GM12878 (cell line): Measurements from ENCODE around the gene VGLL3. TPM values are rescaled to one million over a fixed set of nuclear protein-coding genes. Genes with fewer than 3 reads are reported as not detected.

Experiments used
- ATAC-seq: fragments of 200-7000 bp; cut with Tn5 transposase; 3 replicates; pipeline ENCODE4 v1.9.1; 2020; ENCODE audit warnings: mild to moderate bottlenecking, moderate library complexity
- BruUV-seq: library from RNA; stranded (reverse); fragments of 400-500 nt; replicated peaks from 2 replicates; lab custom pipeline; 2021; lab: Mats Ljungman, UMichigan
- CTCF ChIA-PET: fragments of 300-600 bp; sonication (Branson Sonifier 250); formaldehyde crosslinking; extraction: SDS; loops from one replicate; lab custom pipeline; 2021; ENCODE audit warnings: inconsistent platforms; lab: Yijun Ruan, JAX
- POLR2A ChIA-PET: fragments of 350-600 bp; formaldehyde crosslinking; extraction: SDS; loops from one replicate; lab custom pipeline; 2021; ENCODE audit warnings: inconsistent platforms; lab: Charles Lee
- RAD21 ChIA-PET: fragments of 300-600 bp; sonication (Branson Sonifier 250); formaldehyde crosslinking; loops from one replicate; lab custom pipeline; 2023; ENCODE audit warnings: antibody characterized with exemption; ENCODE audit not compliant: unreplicated experiment; lab: Charles Lee
- SMC1A ChIA-PET: fragments of 300-600 bp; sonication (Branson Sonifier 250); formaldehyde crosslinking; loops from one replicate; lab custom pipeline; 2023; ENCODE audit not compliant: unreplicated experiment, uncharacterized antibody; lab: Charles Lee
- DNase-seq: peaks from one replicate; pipeline ENCODE4 v3.0.0-alpha.2; 2011; ENCODE audit warnings: low read depth, low spot score
- FAIRE-seq: peaks from 3 replicates; lab custom pipeline; 2011; peaks lifted over from hg19 to GRCh38; lab: Jason Lieb, UNC
- H2AFZ ChIP-seq: 2 replicates; pipeline ENCODE4 v1.6.0; 2011; ENCODE audit warnings: low read depth, low read length, control low read depth; ENCODE audit not compliant: control insufficient read depth
- H3K27ac ChIP-seq: 2 replicates; pipeline ENCODE4 v1.5.1; 2011; ENCODE audit warnings: control low read depth; ENCODE audit not compliant: control insufficient read depth, insufficient read depth
- H3K27me3 ChIP-seq, 2 experiments: replicated peaks in 1 of 2; 2 replicates each; pipeline versions ENCODE4 v1.6.0 to v1.6.1; 2011; ENCODE audit warnings: low read length in 1 of 2; ENCODE audit not compliant: control insufficient read depth in 2 of 2, insufficient read depth in 2 of 2
- H3K36me3 ChIP-seq, 2 experiments: 2 replicates each; pipeline ENCODE4 v1.5.1; 2011; ENCODE audit warnings: low read length in 1 of 2; ENCODE audit not compliant: control insufficient read depth in 2 of 2, insufficient read depth in 2 of 2
- H3K4me1 ChIP-seq: 2 replicates; pipeline ENCODE4 v1.6.1; 2011; ENCODE audit warnings: mild to moderate bottlenecking, low read length, moderate library complexity, mixed read lengths; ENCODE audit not compliant: control insufficient read depth, insufficient read depth
- H3K4me2 ChIP-seq: 2 replicates; pipeline ENCODE4 v1.6.0; 2011; ENCODE audit warnings: control low read depth; ENCODE audit not compliant: control insufficient read depth, insufficient read depth
- H3K4me3 ChIP-seq: fragments of 200-600 bp; sonication (generic); 2 replicates; pipeline ENCODE4 v1.5.1; 2016
- H3K79me2 ChIP-seq: 2 replicates; pipeline ENCODE4 v1.6.0; 2011; ENCODE audit warnings: low read length; ENCODE audit not compliant: control insufficient read depth, insufficient read depth
- H3K9ac ChIP-seq: 2 replicates; pipeline ENCODE4 v1.8.0; 2011; ENCODE audit warnings: low read length, control low read depth, mixed read lengths; ENCODE audit not compliant: control insufficient read depth, insufficient read depth
- H3K9me3 ChIP-seq: replicated peaks from 3 replicates; pipeline ENCODE4 v1.5.1; 2011; ENCODE audit warnings: mild to moderate bottlenecking, low read length; ENCODE audit not compliant: control insufficient read depth, insufficient read depth
- H4K20me1 ChIP-seq: 2 replicates; pipeline ENCODE4 v1.6.0; 2011; ENCODE audit not compliant: control insufficient read depth, insufficient read depth
- CHD2 ChIP-seq: IDR thresholded peaks from 2 replicates; pipeline ENCODE4 v1.6.1; 2011; ENCODE audit warnings: low read depth, low read length, improper control_type of control experiment, borderline replicate concordance
- MXI1 ChIP-seq: fragments of 150-350 bp; IDR thresholded peaks from 2 replicates; pipeline ENCODE4 v1.6.1; 2011; ENCODE audit warnings: low read depth, mild to moderate bottlenecking, inconsistent platforms, low read length, improper control_type of control experiment
- SREBF2 ChIP-seq: IDR thresholded peaks from 2 replicates; pipeline ENCODE4 v1.6.1; 2012; ENCODE audit warnings: mild to moderate bottlenecking, low read length
- TAF1 ChIP-seq: IDR thresholded peaks from 2 replicates; pipeline ENCODE4 v1.6.1; 2011; ENCODE audit warnings: mild to moderate bottlenecking, low read depth, low read length, borderline replicate concordance
- TARDBP ChIP-seq: IDR thresholded peaks from 2 replicates; pipeline ENCODE4 v1.6.1; 2016; ENCODE audit warnings: borderline replicate concordance
- WRNIP1 ChIP-seq: IDR thresholded peaks from 2 replicates; pipeline ENCODE4 v1.6.1; 2011; ENCODE audit warnings: low read depth, low read length, improper control_type of control experiment, borderline replicate concordance
- WGBS: methylation state at CpG from one replicate; pipeline ENCODE4 v1.1.6; 2016; ENCODE audit warnings: low lambda C conversion rate; ENCODE audit not compliant: insufficient replicate concordance, insufficient coverage; ENCODE audit errors: missing lambda C conversion rate; 5-methylcytosine and 5-hydroxymethylcytosine counted together
- in situ Hi-C: fragments of 300-500 bp; cut with MboI; formaldehyde crosslinking; loops from 9 replicates; pipeline ENCODE4 v1.14.3; 2018; ENCODE audit warnings: mixed read lengths
- intact Hi-C: fragments of 100-400 bp; cut with micrococcal nuclease; formaldehyde crosslinking; loops from one replicate; pipeline ENCODE4 v1.14.2; 2022; ENCODE audit not compliant: unreplicated experiment
- polyA plus RNA-seq, 11 experiments: library from polyadenylated mRNA; depleted of rRNA in 4 of 11; unstranded in 6 of 11; stranded (reverse) in 5 of 11; fragments of >200 nt; fragmentation: Nextera tagmentation in 4 of 11; fragmentation: Illumina TruSeq in 1 of 11; extraction: Ambion mirVana in 4 of 11; extraction: Trizol in 1 of 11; gene quantifications; 1 replicate in 1 of 11; 2 replicates in 10 of 11; pipeline versions ENCODE4 v1.2.1 to v1.2.3, GENCODE V29; 2011 to 2016; ENCODE audit warnings: inconsistent platforms in 2 of 11, missing spikeins in 2 of 11, low read depth in 1 of 11
- total RNA-seq, 4 experiments: library from RNA; depleted of rRNA in 3 of 4; stranded (reverse); fragments of >200 nt in 3 of 4; fragmentation: Illumina TruSeq in 1 of 4; extraction: Trizol in 1 of 4; gene quantifications; 2 replicates each; pipeline versions ENCODE4 v1.2.1 to v1.2.3, GENCODE V29; 2013 to 2021
- TF ChIP-seq, protein P1 (sequence below): fragments of 450-650 bp; IDR thresholded peaks from 2 replicates; pipeline ENCODE4 v1.6.1; 2018; ENCODE audit warnings: mild to moderate bottlenecking, low read depth, moderate library complexity; ENCODE audit not compliant: partially characterized antibody
- TF ChIP-seq, protein P2 (sequence below): IDR thresholded peaks from 2 replicates; pipeline ENCODE4 v1.6.1; 2011; ENCODE audit warnings: low read depth, mild to moderate bottlenecking, low read length, moderate library complexity, borderline replicate concordance; ENCODE audit errors: extremely low read depth

The VGLL3 gene
- total and polyA plus RNA-seq, 10 of the 15 experiments (the other 5 are each of a cell fraction or from before 2014, with no cell fraction given), result 0.05 TPM; not detected in 9

DNA sequence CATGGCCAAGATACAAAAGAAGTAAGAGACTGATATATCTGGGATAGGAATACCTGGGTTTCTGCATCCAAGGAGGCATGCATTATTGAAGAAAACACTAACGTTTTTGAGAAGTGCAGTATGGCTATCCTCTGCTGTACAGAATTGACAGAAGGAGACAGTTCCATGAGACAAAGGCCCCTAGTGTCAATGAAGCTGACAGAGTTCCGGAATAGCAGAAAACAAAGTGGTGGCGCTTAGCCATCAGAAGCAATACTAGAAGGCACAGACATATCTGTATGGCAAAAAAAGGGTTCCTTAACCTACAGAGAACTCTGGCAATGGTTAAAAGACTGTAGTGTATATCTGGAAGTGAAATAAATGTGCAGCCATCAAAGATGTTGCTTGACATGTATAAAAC lies 77.8 kb downstream of the VGLL3 start:
- H3K4me2 ChIP-seq, result no peak overlapping the region
- H3K4me1 ChIP-seq, result no peaks in the 10 kb centered on the region
- 61% methylated on average over 3 of the region's 3 CpGs for WGBS
- no peaks in the 10 kb centered on the region for H3K79me2 ChIP-seq
- no peaks in the 10 kb centered on the region for H3K27me3 ChIP-seq
- no TSS peak for BruUV-seq
- H3K9me3 ChIP-seq, result no peaks in the 10 kb centered on the region
- FAIRE-seq (no peak), ATAC-seq (no peak), DNase-seq (no peak)
- CTCF ChIA-PET, result interaction anchor here (0.7 kb wide), 1 partner anchor 266 kb away, joined by 3 read pairs; no protein-coding TSS in a partner anchor
- intact Hi-C loops (no loop called here), in situ Hi-C loops (no loop called here)
- H2AFZ ChIP-seq, result no peak overlapping the region
- no peak overlapping the region for H3K27ac ChIP-seq
- H4K20me1 ChIP-seq, result no peaks in the 10 kb centered on the region
- H3K9ac ChIP-seq, result no peak overlapping the region
- RAD21 ChIA-PET, result no interaction called here
- POLR2A ChIA-PET, result no interaction called here
- no peaks in the 10 kb centered on the region for H3K36me3 ChIP-seq
- TF ChIP-seq, protein P1, sequence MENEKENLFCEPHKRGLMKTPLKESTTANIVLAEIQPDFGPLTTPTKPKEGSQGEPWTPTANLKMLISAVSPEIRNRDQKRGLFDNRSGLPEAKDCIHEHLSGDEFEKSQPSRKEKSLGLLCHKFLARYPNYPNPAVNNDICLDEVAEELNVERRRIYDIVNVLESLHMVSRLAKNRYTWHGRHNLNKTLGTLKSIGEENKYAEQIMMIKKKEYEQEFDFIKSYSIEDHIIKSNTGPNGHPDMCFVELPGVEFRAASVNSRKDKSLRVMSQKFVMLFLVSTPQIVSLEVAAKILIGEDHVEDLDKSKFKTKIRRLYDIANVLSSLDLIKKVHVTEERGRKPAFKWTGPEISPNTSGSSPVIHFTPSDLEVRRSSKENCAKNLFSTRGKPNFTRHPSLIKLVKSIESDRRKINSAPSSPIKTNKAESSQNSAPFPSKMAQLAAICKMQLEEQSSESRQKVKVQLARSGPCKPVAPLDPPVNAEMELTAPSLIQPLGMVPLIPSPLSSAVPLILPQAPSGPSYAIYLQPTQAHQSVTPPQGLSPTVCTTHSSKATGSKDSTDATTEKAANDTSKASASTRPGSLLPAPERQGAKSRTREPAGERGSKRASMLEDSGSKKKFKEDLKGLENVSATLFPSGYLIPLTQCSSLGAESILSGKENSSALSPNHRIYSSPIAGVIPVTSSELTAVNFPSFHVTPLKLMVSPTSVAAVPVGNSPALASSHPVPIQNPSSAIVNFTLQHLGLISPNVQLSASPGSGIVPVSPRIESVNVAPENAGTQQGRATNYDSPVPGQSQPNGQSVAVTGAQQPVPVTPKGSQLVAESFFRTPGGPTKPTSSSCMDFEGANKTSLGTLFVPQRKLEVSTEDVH, result no peak
- TF ChIP-seq TAF1 (no peak), CHD2 (no peak), MXI1 (no peak), SREBF2 (no peak), WRNIP1 (no peak), TARDBP (no peak)
- TF ChIP-seq, protein P2, sequence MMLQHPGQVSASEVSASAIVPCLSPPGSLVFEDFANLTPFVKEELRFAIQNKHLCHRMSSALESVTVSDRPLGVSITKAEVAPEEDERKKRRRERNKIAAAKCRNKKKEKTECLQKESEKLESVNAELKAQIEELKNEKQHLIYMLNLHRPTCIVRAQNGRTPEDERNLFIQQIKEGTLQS, result no peak
- SMC1A ChIA-PET, result no interaction called here
- H3K4me3 ChIP-seq, result no peak overlapping the region
